ENCODE measurements around the gene ALLC. TPM values are rescaled to one million over a fixed set of nuclear protein-coding genes. Genes with fewer than 3 reads are reported as not detected.

ALLC gene
- polyA plus RNA-seq, 1 of the 3 experiments (the other 2 are of a cell fraction), result not detected

- H3K9me2 ChIP-seq, result no peaks in the 10 kb centered on the region
- H3K27me3 ChIP-seq (ENCODE audit: insufficient read depth), result no peaks in the 10 kb centered on the region
- TF ChIP-seq IRF3 (IDR thresholded peaks at IDR 0.05; ENCODE audit: low read depth, low read length) (no peak), CHD2 (IDR thresholded peaks at IDR 0.05; ENCODE audit: low read length, partially characterized antibody) (no peak), POLR2AphosphoS5 (IDR thresholded peaks at IDR 0.05; ENCODE audit: low read depth, low read length) (no peak), TCF12 (IDR thresholded peaks at IDR 0.05) (no peak), FOSL2 (IDR thresholded peaks at IDR 0.05; ENCODE audit: borderline replicate concordance, low read depth) (no peak), TEAD4 (IDR thresholded peaks at IDR 0.05; ENCODE audit: borderline replicate concordance, insufficient read depth) (no peak), ELF1 (IDR thresholded peaks at IDR 0.05) (no peak), RCOR1 (IDR thresholded peaks at IDR 0.05; ENCODE audit: low read length) (no peak)
- H3K4me2 ChIP-seq, result no peak overlapping the region
- CTCF ChIA-PET, result interaction anchor here (2.9 kb wide), 2 partner anchors 32 to 130 kb away, joined by 8 to 10 read pairs; no protein-coding TSS in a partner anchor
- no peak overlapping the region for H3K4me3 ChIP-seq (ENCODE audit: low read depth in 2 of 2, low read length in 1 of 2)
- H3F3A ChIP-seq (replicated peaks; ENCODE audit: insufficient read depth), result no peaks in the 10 kb centered on the region
- H3K9ac ChIP-seq, result no peak overlapping the region
- WGBS (ENCODE audit: low lambda C conversion rate), result 38% methylated on average over 3 of the region's 3 CpGs
- no peaks in the 10 kb centered on the region for H4K20me1 ChIP-seq (ENCODE audit: insufficient read depth)
- H2AFZ ChIP-seq (ENCODE audit: low read depth), result no peak overlapping the region
- no peaks in the 10 kb centered on the region for H3K9me3 ChIP-seq
- no peaks in the 10 kb centered on the region for H3K36me3 ChIP-seq (replicated peaks in 1 of 2; ENCODE audit: control insufficient read depth in 1 of 2, insufficient read depth in 2 of 2, low read length in 1 of 2)
- no peak overlapping the region for H3K27ac ChIP-seq (ENCODE audit: low read depth in 2 of 2, low read length in 1 of 2)
- H3K79me2 ChIP-seq (ENCODE audit: insufficient read depth), result no peaks in the 10 kb centered on the region
- POLR2A ChIA-PET, result no interaction called here
- no peak for DNase-seq
- no peaks in the 10 kb centered on the region for H3K4me1 ChIP-seq (ENCODE audit: control insufficient read depth in 1 of 2, insufficient read depth in 2 of 2, low read depth in 1 of 2, low read length in 1 of 2)
Measured at GRCh38 chr2:3696545-3696944, 38.5 kb downstream of the ALLC start.

GRCh38 chr2:3701071-3701470, 43.1 kb downstream of the ALLC start:
- CTCF ChIA-PET, result interaction anchor here (1.0 to 1.9 kb wide), 4 partner anchors 8 to 104 kb away, joined by 3 to 9 read pairs (median 6); no protein-coding TSS in a partner anchor
- Histone ChIP-seq H3K27ac (ENCODE audit: low read depth in 2 of 2, low read length in 1 of 2) (no peak overlapping the region), H2AFZ (ENCODE audit: low read depth) (no peak overlapping the region), H3K36me3 (replicated peaks in 1 of 2; ENCODE audit: control insufficient read depth in 1 of 2, insufficient read depth in 2 of 2, low read length in 1 of 2) (no peaks in the 10 kb centered on the region), H3K4me1 (ENCODE audit: control insufficient read depth in 1 of 2, insufficient read depth in 2 of 2, low read depth in 1 of 2, low read length in 1 of 2) (peaks cover 5 to 6% of the 10 kb centered on the region in 2 experiments; a peak in 2 of 4 replicates), H3K27me3 (ENCODE audit: insufficient read depth) (no peaks in the 10 kb centered on the region), H3K79me2 (ENCODE audit: insufficient read depth) (no peaks in the 10 kb centered on the region), H3K4me3 (ENCODE audit: low read depth in 2 of 2, low read length in 1 of 2) (no peak overlapping the region), H3K9ac (no peak overlapping the region), H3F3A (replicated peaks; ENCODE audit: insufficient read depth) (peaks cover 5% of the 10 kb centered on the region), H4K20me1 (ENCODE audit: insufficient read depth) (no peaks in the 10 kb centered on the region), H3K4me2 (no peak overlapping the region), H3K9me3 (no peaks in the 10 kb centered on the region), H3K9me2 (no peaks in the 10 kb centered on the region)
- no peak for DNase-seq
- 58% methylated on average over 5 of the region's 5 CpGs for WGBS (ENCODE audit: low lambda C conversion rate)
- POLR2A ChIA-PET, result no interaction called here
- no peak for TF ChIP-seq ELF1 (IDR thresholded peaks at IDR 0.05)
- TF ChIP-seq TAF1 (IDR thresholded peaks at IDR 0.05; ENCODE audit: borderline replicate concordance, low read depth, low read length), result no peak
- TF ChIP-seq MEF2A (IDR thresholded peaks at IDR 0.05; ENCODE audit: borderline replicate concordance, low read depth), result no peak

GRCh38 chr2:3703236-3703756, 45.3 kb downstream of the ALLC start, which contains the start of gene DCDC2C:
Gene DCDC2C (plus strand): TSS chr2:3703575. CDS start chr2:3703752, 177 bp downstream.
- H3K79me2 ChIP-seq (ENCODE audit: insufficient read depth), result no peaks in the 10 kb centered on the region
- no peak within 1 kb of the TSS for H2AFZ ChIP-seq (ENCODE audit: low read depth)
- no peaks in the 10 kb centered on the region for H3K27me3 ChIP-seq (ENCODE audit: insufficient read depth)
- no peaks in the 10 kb centered on the region for H3K9me2 ChIP-seq
- ChIA-PET POLR2A (no interaction called here), CTCF (no interaction called here)
- peak within 1 kb of the TSS in 1 of 2 experiments; percentile 33; a peak in 1 of 4 replicates for H3K4me3 ChIP-seq (ENCODE audit: low read depth in 2 of 2, low read length in 1 of 2)
- H4K20me1 ChIP-seq (ENCODE audit: insufficient read depth), result no peaks in the 10 kb centered on the region
- H3K36me3 ChIP-seq (replicated peaks in 1 of 2; ENCODE audit: control insufficient read depth in 1 of 2, insufficient read depth in 2 of 2, low read length in 1 of 2), result no peaks in the 10 kb centered on the region
- H3K27ac ChIP-seq (ENCODE audit: low read depth in 2 of 2, low read length in 1 of 2), result no peak within 1 kb of the TSS
- peaks cover 5 to 6% of the 10 kb centered on the region in 2 experiments; a peak in 2 of 4 replicates for H3K4me1 ChIP-seq (ENCODE audit: control insufficient read depth in 1 of 2, insufficient read depth in 2 of 2, low read depth in 1 of 2, low read length in 1 of 2)
- H3K4me2 ChIP-seq, result no peak within 1 kb of the TSS
- H3K9me3 ChIP-seq, result no peaks in the 10 kb centered on the region
- H3F3A ChIP-seq (replicated peaks; ENCODE audit: insufficient read depth), result peaks cover 5% of the 10 kb centered on the region
- WGBS (ENCODE audit: low lambda C conversion rate), result 53% methylated on average over 49 of the region's 60 CpGs
- H3K9ac ChIP-seq, result no peak within 1 kb of the TSS
- DNase-seq, result peak; percentile 60
- TF ChIP-seq MAX (IDR thresholded peaks at IDR 0.05; ENCODE audit: low read depth), result no peak
- TF ChIP-seq NRF1 (IDR thresholded peaks at IDR 0.05; ENCODE audit: low read depth, low read length), result no peak
- TF ChIP-seq FOSL2 (IDR thresholded peaks at IDR 0.05; ENCODE audit: borderline replicate concordance, low read depth), result no peak
- TF ChIP-seq GABPA (IDR thresholded peaks at IDR 0.05; ENCODE audit: low read depth), result no peak
- TF ChIP-seq GATA2 (CRISPR knock-in tag; IDR thresholded peaks at IDR 0.05), result no peak
- no peak for TF ChIP-seq EZH2phosphoT487 (IDR thresholded peaks at IDR 0.05; ENCODE audit: borderline replicate concordance, low read depth)
- no peak for TF ChIP-seq SIN3A (IDR thresholded peaks at IDR 0.05; ENCODE audit: borderline replicate concordance, low read depth, low read length)
- TF ChIP-seq FOXM1 (IDR thresholded peaks at IDR 0.05; ENCODE audit: low read depth), result no peak
- TF ChIP-seq PBX3 (IDR thresholded peaks at IDR 0.05), result no peak
- no peak for TF ChIP-seq YY1 (IDR thresholded peaks at IDR 0.05; ENCODE audit: low read depth)
- no peak for TF ChIP-seq USF2 (IDR thresholded peaks at IDR 0.05; ENCODE audit: borderline replicate concordance, low read depth, low read length)
- no peak for TF ChIP-seq NFIC (IDR thresholded peaks at IDR 0.05; ENCODE audit: borderline replicate concordance)
- no peak for TF ChIP-seq JUND (IDR thresholded peaks at IDR 0.05)
